ENCODE data around the gene TMEM120A.

TMEM120A gene

GRCh38 chr7:75945297-75946168 is 48.9 kb downstream of the TMEM120A start:
- no peak for DNase-seq (ENCODE audit: low read depth)
- no peak for TF ChIP-seq CTCF (IDR thresholded peaks at IDR 0.05; ENCODE audit: low read depth, low read length, missing control alignments)
- no peak overlapping the region for H3K4me3 ChIP-seq (ENCODE audit: low read depth, low read length)

GRCh38 chr7:75944507-75944906 is 49.9 kb downstream of the TMEM120A start:
- no peak for DNase-seq (ENCODE audit: low read depth)
- no peak overlapping the region for H3K4me3 ChIP-seq (ENCODE audit: low read depth, low read length)
- TF ChIP-seq CTCF (IDR thresholded peaks at IDR 0.05; ENCODE audit: low read depth, low read length, missing control alignments): no peak

- no peak for TF ChIP-seq CTCF (IDR thresholded peaks at IDR 0.05; ENCODE audit: low read depth, low read length, missing control alignments)
- DNase-seq (ENCODE audit: low read depth): no peak
- H3K4me3 ChIP-seq (ENCODE audit: low read depth, low read length): no peak overlapping the region
These were observed 50.5 kb downstream of the TMEM120A start for GRCh38 chr7:75943864-75944263.

- no peak overlapping the region for H3K4me3 ChIP-seq (ENCODE audit: low read depth, low read length)
- no peak for DNase-seq (ENCODE audit: low read depth)
- no peak for TF ChIP-seq CTCF (IDR thresholded peaks at IDR 0.05; ENCODE audit: low read depth, low read length, missing control alignments)
These were observed 55.5 kb downstream of the TMEM120A start for GRCh38 chr7:75938921-75939320.

GRCh38 chr7:75937958-75938786 is 56.2 kb downstream of the TMEM120A start:
- no peak for TF ChIP-seq CTCF (IDR thresholded peaks at IDR 0.05; ENCODE audit: low read depth, low read length, missing control alignments)
- no peak overlapping the region for H3K4me3 ChIP-seq (ENCODE audit: low read depth, low read length)
- no peak for DNase-seq (ENCODE audit: low read depth)
